ENCODE measurements around the gene MRPL50. TPM values are rescaled to one million over a fixed set of nuclear protein-coding genes. Genes with fewer than 3 reads are reported as not detected.

The MRPL50 gene
- total and polyA plus RNA-seq, 2 donors (not counting 1 experiment from before 2014, with no cell fraction given) = 11.8 to 12.2 TPM

DNA sequence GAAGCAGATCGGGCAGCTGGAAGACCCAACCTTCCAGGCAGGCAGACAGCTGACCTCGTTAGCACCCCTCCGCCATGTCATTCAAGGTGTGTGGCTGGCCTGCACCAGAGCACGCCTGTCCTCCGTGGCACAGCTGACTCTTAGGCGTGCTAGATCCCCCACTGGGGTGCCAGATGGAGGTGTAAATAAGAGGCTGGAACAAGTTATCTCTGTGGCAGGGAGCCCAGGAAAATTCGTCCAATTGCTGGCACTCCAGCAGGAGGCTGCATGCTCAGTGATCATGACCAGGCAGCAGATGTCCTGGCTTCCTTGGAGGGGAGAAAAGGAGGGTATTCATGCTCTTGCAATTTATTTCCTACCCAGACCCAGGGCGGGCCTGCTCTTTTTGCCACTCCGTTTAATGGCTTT, 45.0 kb upstream of the MRPL50 start:
- TF ChIP-seq, protein P1, sequence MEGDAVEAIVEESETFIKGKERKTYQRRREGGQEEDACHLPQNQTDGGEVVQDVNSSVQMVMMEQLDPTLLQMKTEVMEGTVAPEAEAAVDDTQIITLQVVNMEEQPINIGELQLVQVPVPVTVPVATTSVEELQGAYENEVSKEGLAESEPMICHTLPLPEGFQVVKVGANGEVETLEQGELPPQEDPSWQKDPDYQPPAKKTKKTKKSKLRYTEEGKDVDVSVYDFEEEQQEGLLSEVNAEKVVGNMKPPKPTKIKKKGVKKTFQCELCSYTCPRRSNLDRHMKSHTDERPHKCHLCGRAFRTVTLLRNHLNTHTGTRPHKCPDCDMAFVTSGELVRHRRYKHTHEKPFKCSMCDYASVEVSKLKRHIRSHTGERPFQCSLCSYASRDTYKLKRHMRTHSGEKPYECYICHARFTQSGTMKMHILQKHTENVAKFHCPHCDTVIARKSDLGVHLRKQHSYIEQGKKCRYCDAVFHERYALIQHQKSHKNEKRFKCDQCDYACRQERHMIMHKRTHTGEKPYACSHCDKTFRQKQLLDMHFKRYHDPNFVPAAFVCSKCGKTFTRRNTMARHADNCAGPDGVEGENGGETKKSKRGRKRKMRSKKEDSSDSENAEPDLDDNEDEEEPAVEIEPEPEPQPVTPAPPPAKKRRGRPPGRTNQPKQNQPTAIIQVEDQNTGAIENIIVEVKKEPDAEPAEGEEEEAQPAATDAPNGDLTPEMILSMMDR (conservative IDR thresholded peaks at IDR 0.05 in 1 of 2, IDR thresholded peaks at IDR 0.05 in 1 of 2; ENCODE audit: low read depth in 1 of 2, low read length in 2 of 2) = no peak
- TF ChIP-seq EZH2 (IDR thresholded peaks at IDR 0.05; ENCODE audit: low read length, missing control alignments) = no peak
- Histone ChIP-seq H3K4me1 (ENCODE audit: control insufficient read depth, extremely low read depth, insufficient read depth, low read length) (no peaks in the 10 kb centered on the region), H3K79me2 (ENCODE audit: control insufficient read depth, insufficient read depth, low read length) (no peaks in the 10 kb centered on the region), H4K20me1 (ENCODE audit: control insufficient read depth, extremely low read depth, insufficient read depth, low read length) (no peaks in the 10 kb centered on the region), H3K36me3 (ENCODE audit: control insufficient read depth, insufficient read depth, low read length) (no peaks in the 10 kb centered on the region), H3K4me3 (replicated peaks in 1 of 4; ENCODE audit: control extremely low read depth in 1 of 4, insufficient read depth in 1 of 4, low read depth in 3 of 4, low read length in 4 of 4) (no peak overlapping the region), H3K9ac (ENCODE audit: insufficient read depth, low read length) (no peak overlapping the region), H3K4me2 (ENCODE audit: extremely low read depth, insufficient read depth, low read length) (no peak overlapping the region), H2AFZ (ENCODE audit: low read length) (no peak overlapping the region), H3K9me3 (ENCODE audit: control insufficient read depth, insufficient read depth, low read depth, low read length) (no peaks in the 10 kb centered on the region), H3K27ac (ENCODE audit: insufficient read depth, low read length) (no peak overlapping the region), H3K27me3 (ENCODE audit: control insufficient read depth, insufficient read depth, low read length) (no peaks in the 10 kb centered on the region)
- no peak for DNase-seq (ENCODE audit: low read depth in 2 of 2)

DNA sequence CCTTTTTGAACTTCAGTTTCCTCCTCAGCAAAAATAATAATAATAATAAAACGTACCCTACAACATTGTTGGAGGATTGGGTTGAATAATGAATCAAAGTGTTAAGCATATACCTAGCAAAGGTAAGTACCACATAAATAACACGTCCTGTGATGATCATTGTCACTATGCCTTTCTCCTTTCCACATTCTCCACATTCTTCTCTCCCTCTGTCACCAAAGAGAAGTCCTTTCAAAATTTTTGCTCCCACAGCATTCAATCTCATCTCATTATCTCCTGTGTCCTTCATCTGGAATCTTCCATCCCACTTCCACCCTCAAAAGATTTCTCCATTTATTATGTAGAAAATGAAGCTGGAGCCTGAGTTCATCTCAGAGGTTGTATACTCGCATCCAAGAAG, 44.3 kb upstream of the MRPL50 start:
- Histone ChIP-seq H3K4me2 (ENCODE audit: extremely low read depth, insufficient read depth, low read length) (no peak overlapping the region), H3K4me1 (ENCODE audit: control insufficient read depth, extremely low read depth, insufficient read depth, low read length) (no peaks in the 10 kb centered on the region), H3K79me2 (ENCODE audit: control insufficient read depth, insufficient read depth, low read length) (no peaks in the 10 kb centered on the region), H4K20me1 (ENCODE audit: control insufficient read depth, extremely low read depth, insufficient read depth, low read length) (no peaks in the 10 kb centered on the region), H3K27ac (ENCODE audit: insufficient read depth, low read length) (no peak overlapping the region), H3K27me3 (ENCODE audit: control insufficient read depth, insufficient read depth, low read length) (no peaks in the 10 kb centered on the region), H3K9ac (ENCODE audit: insufficient read depth, low read length) (no peak overlapping the region), H3K36me3 (ENCODE audit: control insufficient read depth, insufficient read depth, low read length) (no peaks in the 10 kb centered on the region), H3K9me3 (ENCODE audit: control insufficient read depth, insufficient read depth, low read depth, low read length) (no peaks in the 10 kb centered on the region), H2AFZ (ENCODE audit: low read length) (no peak overlapping the region), H3K4me3 (replicated peaks in 1 of 4; ENCODE audit: control extremely low read depth in 1 of 4, insufficient read depth in 1 of 4, low read depth in 3 of 4, low read length in 4 of 4) (no peak overlapping the region)
- no peak for DNase-seq (ENCODE audit: low read depth in 2 of 2)
- TF ChIP-seq, protein P1 (conservative IDR thresholded peaks at IDR 0.05 in 1 of 2, IDR thresholded peaks at IDR 0.05 in 1 of 2; ENCODE audit: low read depth in 1 of 2, low read length in 2 of 2) = no peak
- TF ChIP-seq EZH2 (IDR thresholded peaks at IDR 0.05; ENCODE audit: low read length, missing control alignments) = no peak

DNA sequence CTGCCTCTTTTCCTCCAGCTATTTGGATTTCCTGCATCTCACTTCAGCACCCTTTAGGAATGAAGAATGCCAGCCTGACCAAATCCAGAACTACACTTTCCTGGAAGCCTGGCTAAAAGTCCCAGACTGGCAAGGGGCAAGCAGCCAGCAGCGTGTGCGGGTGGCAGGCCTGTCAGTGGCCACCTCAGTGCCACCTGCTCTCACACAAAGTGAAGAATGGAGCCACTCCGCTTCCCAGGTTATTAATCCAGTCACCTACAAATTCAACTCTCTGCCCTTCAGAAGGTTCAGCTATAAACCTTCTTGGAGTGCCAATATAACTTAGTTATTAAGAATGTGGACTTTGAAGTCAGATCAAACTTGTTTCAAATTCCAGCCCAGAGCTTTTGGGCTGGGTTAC, 43.9 kb upstream of the MRPL50 start:
- Histone ChIP-seq H3K9me3 (ENCODE audit: control insufficient read depth, insufficient read depth, low read depth, low read length) (no peaks in the 10 kb centered on the region), H2AFZ (ENCODE audit: low read length) (no peak overlapping the region), H3K27ac (ENCODE audit: insufficient read depth, low read length) (no peak overlapping the region), H3K4me2 (ENCODE audit: extremely low read depth, insufficient read depth, low read length) (no peak overlapping the region), H3K9ac (ENCODE audit: insufficient read depth, low read length) (no peak overlapping the region), H3K27me3 (ENCODE audit: control insufficient read depth, insufficient read depth, low read length) (no peaks in the 10 kb centered on the region), H3K36me3 (ENCODE audit: control insufficient read depth, insufficient read depth, low read length) (no peaks in the 10 kb centered on the region), H4K20me1 (ENCODE audit: control insufficient read depth, extremely low read depth, insufficient read depth, low read length) (no peaks in the 10 kb centered on the region), H3K4me3 (replicated peaks in 1 of 4; ENCODE audit: control extremely low read depth in 1 of 4, insufficient read depth in 1 of 4, low read depth in 3 of 4, low read length in 4 of 4) (no peak overlapping the region), H3K4me1 (ENCODE audit: control insufficient read depth, extremely low read depth, insufficient read depth, low read length) (no peaks in the 10 kb centered on the region), H3K79me2 (ENCODE audit: control insufficient read depth, insufficient read depth, low read length) (no peaks in the 10 kb centered on the region)
- TF ChIP-seq, protein P1 (conservative IDR thresholded peaks at IDR 0.05 in 1 of 2, IDR thresholded peaks at IDR 0.05 in 1 of 2; ENCODE audit: low read depth in 1 of 2, low read length in 2 of 2) = no peak
- TF ChIP-seq EZH2 (IDR thresholded peaks at IDR 0.05; ENCODE audit: low read length, missing control alignments) = no peak
- DNase-seq (ENCODE audit: low read depth in 2 of 2) = no peak
